Ectodermal cell (in vitro differentiated cells): ENCODE data around the gene TP53INP2.
"Not testable (repeated sequence)": the region's sequence is repeated elsewhere in the genome, so short reads cannot be mapped to it uniquely, and the experiment has no call there.

Source experiments
- H3K27ac ChIP-seq: 2 replicates; pipeline ENCODE4 v1.7.0; 2013; ENCODE audit warnings: mild to moderate bottlenecking, low read depth, low read length; ENCODE audit not compliant: insufficient read depth, poor library complexity, severe bottlenecking
- H3K27me3 ChIP-seq: 2 replicates; pipeline ENCODE4 v1.7.0; 2013; ENCODE audit warnings: mild to moderate bottlenecking, low read length; ENCODE audit not compliant: insufficient read depth, control insufficient read depth, poor library complexity, severe bottlenecking
- H3K36me3 ChIP-seq: one replicate; pipeline ENCODE4 v1.7.0; 2013; ENCODE audit warnings: low read length; ENCODE audit not compliant: control insufficient read depth, insufficient read depth
- H3K4me1 ChIP-seq: one replicate; pipeline ENCODE4 v1.7.0; 2013; ENCODE audit warnings: low read length; ENCODE audit not compliant: control insufficient read depth, insufficient read depth
- H3K4me3 ChIP-seq: 2 replicates; pipeline ENCODE4 v1.7.0; 2013; ENCODE audit warnings: low read depth, low read length, control low read depth; ENCODE audit not compliant: insufficient read depth
- H3K9me3 ChIP-seq: 2 replicates; pipeline ENCODE4 v1.7.0; 2013; ENCODE audit warnings: mild to moderate bottlenecking, low read length, moderate library complexity; ENCODE audit not compliant: control insufficient read depth
- WGBS, 2 experiments: methylation state at CpG; one replicate each; pipeline ENCODE4 v1.1.7; 2013; ENCODE audit warnings: missing lambda C conversion rate in 2 of 2; 5-methylcytosine and 5-hydroxymethylcytosine counted together

Gene TP53INP2

DNA sequence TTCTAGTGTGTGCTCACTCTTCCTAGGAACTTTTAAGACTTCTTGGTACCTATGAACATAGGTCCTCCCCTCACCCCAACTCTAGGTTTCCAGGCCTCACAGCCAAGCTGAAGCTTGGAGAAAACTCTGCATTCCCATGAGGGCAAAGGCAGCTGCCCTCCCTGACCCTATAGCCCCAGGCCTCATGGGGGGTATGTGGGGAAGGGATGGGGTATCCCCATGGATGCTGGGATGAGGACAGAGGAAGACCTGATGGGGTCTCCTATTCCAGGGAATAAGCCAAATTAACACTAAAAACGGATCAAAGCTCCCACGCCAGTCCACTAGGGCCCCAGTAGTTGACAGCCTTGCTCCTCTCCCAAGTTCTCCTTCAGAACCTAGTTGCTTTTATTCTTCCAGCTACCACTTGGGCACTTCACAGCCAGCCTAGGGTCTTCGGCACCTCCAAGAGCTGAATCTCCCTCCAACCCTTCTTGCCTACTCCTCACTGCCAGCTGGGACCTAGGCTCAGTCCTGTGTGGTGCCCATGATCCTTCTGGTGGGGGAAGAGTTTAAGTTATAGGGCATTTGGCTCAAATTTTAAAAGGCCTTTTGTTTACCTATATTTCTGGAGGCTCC, 7.8 kb downstream of the TP53INP2 start:
- Histone ChIP-seq H3K9me3 (no peaks in the 10 kb centered on the region), H3K36me3 (no peaks in the 10 kb centered on the region), H3K27me3 (peaks cover 43% of the 10 kb centered on the region), H3K4me3 (no peak overlapping the region), H3K27ac (no peak overlapping the region), H3K4me1 (no peaks in the 10 kb centered on the region)
- WGBS, 2 experiments, result 86 to 93% methylated on average over 3 of the region's 3 CpGs

DNA sequence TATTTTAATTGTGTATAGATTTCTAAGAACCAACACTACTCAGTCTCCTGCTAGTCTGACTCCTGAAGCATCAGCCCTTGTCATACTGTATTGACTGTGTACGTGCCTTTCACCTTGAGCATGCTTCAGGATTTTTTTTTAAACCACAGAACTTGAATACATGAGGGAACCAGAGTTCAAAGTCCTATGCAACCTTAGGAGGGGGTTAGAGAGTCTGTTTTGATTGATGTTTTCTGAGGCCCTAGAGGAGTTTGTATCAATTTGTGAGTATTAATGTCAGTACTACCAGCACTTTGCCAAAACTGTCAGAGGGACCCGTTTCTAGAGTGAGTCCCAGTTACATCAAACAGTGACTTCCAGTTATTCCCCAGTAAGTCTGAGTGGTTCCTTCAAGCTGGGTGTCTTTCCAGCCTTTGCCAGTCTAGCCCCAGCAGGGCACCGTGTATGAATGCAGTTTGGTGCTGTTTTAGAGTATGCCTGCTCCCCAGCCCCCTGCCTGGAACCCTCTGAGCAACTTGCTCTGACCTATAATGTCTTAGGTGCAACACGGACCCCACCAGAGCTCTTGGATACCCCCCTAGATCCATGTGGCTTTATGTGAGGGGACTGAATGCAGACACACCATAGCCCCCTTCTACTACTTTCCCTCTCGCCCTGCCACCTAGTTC, 8.5 kb downstream of the TP53INP2 start:
- Histone ChIP-seq H3K9me3 (no peaks in the 10 kb centered on the region), H3K4me1 (no peaks in the 10 kb centered on the region), H3K4me3 (no peak overlapping the region), H3K27me3 (peaks cover 36% of the 10 kb centered on the region), H3K36me3 (no peaks in the 10 kb centered on the region), H3K27ac (no peak overlapping the region)
- WGBS, 2 experiments, result 91 to 92% methylated on average over 5 of the region's 5 CpGs

DNA sequence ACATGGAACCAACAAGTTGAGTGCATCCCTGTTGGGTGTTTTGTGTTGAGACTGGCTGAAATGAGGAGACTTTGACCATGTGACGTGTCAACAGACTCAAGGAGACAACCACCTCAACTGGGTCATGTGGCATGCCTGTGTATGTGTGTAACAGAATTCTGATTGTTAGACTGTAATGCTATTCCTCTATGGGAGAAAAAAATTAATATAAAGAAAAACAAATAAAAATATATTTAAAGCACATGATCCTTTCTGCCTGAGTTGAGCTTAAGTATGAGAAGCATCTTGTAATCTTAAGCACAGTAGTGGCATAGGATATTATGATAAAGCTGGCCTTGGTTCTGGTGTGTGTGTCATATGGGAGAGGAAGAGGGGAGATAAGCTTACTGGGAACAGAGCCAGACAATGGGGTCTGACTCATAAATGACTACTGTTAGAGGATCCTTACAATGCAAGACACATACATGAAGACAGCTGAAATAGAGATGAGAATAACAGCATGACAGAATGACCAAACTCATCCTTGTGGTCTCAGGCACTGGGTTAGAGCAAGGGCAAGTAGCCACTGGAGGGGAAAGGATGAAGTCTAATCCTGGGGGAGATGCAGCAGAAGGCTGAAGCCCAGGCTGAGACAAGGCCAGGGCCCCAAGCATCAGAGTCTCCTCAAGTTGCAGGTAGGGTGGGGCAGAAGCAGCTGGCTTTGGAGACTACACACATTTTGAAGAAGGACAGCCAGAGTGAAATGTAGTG, 9.2 kb downstream of the TP53INP2 start:
- Histone ChIP-seq H3K4me1 (no peaks in the 10 kb centered on the region), H3K36me3 (no peaks in the 10 kb centered on the region), H3K27ac (no peak overlapping the region), H3K4me3 (no peak overlapping the region), H3K9me3 (no peaks in the 10 kb centered on the region), H3K27me3 (peaks cover 29% of the 10 kb centered on the region)
- 96 to 100% methylated on average over 1 of the region's 1 CpG for WGBS, 2 experiments

DNA sequence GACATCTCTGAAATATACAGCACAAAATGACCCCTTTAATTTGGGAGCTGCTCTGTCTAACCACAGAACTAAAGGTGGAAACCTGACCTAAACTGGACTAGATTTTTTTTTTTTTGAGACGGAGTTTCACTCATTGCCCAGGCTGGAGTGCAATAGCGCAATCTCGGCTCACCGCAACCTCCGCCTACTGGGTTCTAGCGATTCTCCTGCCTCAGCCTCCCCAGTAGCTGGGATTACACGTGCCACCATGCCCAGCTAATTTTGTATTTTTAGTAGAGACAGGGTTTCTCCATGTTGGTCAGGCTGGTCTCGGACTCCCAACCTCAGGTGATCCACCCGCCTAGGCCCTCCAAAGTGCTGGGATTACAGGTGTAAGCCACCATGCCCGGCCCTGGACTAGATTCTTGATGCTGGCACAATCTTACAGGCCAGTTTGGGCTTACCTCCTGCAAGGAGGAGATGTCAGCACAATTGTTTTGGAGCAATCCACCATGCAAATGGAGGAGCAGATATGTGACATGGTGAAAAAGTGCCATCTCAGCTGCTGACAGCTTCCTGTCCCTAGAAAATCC, 9.9 kb downstream of the TP53INP2 start:
- not testable (repeated sequence) for H3K36me3 ChIP-seq, H3K4me3 ChIP-seq, H3K4me1 ChIP-seq, H3K27ac ChIP-seq, H3K9me3 ChIP-seq
- WGBS, 2 experiments, result 92 to 95% methylated on average over 10 of the region's 10 CpGs
- peaks cover 23% of the 10 kb centered on the region for H3K27me3 ChIP-seq

DNA sequence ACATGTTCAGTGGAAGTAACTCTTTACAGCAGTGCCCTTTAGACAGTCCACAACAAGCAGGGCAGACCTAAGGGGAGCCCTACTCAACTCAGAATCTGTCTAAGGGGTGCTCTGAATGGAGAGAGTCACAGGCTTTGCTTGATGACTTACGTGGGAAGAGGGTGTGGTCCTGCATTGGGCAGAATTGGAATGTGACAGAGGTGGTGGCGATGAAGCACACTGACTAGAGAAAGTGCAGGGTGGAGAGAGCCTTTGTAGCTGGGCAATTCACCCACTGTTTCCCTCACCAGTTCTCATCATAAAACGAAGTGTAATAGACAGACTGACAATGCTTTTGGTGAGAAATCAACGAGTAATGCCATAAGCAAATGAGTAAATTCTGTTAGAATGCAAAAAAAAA, 11.2 kb downstream of the TP53INP2 start:
- 92 to 94% methylated on average over 4 of the region's 4 CpGs for WGBS, 2 experiments
- Histone ChIP-seq H3K27me3 (peaks cover 16% of the 10 kb centered on the region), H3K36me3 (no peaks in the 10 kb centered on the region), H3K27ac (no peak overlapping the region), H3K9me3 (no peaks in the 10 kb centered on the region), H3K4me1 (no peaks in the 10 kb centered on the region), H3K4me3 (no peak overlapping the region)

DNA sequence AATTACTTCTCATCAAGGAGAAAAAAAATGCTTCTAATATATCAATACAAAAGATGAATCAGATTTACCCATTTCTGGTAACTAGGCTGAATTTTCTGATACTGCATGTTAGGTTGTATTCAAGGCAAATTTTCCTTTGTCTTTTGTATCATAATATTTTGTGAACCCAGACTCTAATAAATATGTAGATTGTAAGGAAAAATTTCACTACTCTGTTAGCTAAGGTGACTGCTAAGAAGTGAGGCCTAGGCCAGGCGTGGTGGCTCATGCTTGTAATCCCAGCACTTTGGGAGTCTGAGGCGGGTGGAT, 12.7 kb downstream of the TP53INP2 start:
- no peaks in the 10 kb centered on the region for H3K36me3 ChIP-seq
- WGBS, 2 experiments, result 91 to 97% methylated on average over 2 of the region's 2 CpGs
- no peaks in the 10 kb centered on the region for H3K9me3 ChIP-seq
- H3K27ac ChIP-seq, result no peak overlapping the region
- H3K4me3 ChIP-seq, result no peak overlapping the region
- peaks cover under 1% of the 10 kb centered on the region for H3K27me3 ChIP-seq
- no peaks in the 10 kb centered on the region for H3K4me1 ChIP-seq

DNA sequence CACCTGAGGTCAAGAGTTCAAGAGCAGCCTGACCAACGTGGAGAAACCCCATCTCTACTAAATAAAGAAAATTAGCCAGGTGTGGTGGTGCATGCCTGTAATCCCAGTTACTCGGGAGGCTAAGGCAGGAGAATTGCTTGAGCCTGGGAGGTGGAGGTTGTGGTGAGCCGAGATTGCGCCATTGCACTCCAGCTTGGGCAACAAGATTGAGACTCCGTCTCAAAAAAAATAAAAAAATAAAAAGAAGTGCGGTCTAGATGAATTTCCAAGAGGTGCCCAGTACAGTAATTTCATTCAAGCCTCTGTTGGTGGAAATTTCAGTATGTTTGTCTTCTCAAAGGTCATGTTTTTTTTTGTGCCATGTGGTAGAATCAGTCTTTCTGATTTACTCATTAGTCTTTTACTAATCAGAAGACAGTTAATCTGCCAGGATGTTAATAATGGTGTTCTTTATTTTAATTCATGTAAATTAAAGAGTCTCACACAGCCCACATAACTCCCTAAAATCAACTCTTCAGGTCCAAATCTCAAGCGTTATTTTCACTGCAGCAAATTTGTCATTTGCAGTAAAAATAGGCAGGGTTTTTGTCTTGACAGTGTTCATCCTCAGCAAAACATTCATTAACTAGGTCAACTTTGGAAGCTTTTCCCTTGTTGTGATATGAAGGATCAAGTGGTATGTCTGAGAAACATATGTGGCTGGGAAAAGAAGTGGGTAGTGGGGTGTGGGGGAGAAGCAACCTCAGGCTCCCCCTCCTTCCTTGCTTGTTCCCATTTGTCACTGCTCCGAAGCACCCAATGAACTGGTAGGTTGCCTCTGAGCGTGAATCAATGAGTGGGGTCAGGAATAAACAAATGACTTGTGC, 13.3 kb downstream of the TP53INP2 start:
- WGBS, 2 experiments, result 95 to 98% methylated on average over 7 to 9 of the region's 9 CpGs
- no peaks in the 10 kb centered on the region for H3K9me3 ChIP-seq
- H3K27me3 ChIP-seq, result no peaks in the 10 kb centered on the region
- H3K4me3 ChIP-seq, result no peak overlapping the region
- no peaks in the 10 kb centered on the region for H3K36me3 ChIP-seq
- H3K4me1 ChIP-seq, result no peaks in the 10 kb centered on the region
- no peak overlapping the region for H3K27ac ChIP-seq

DNA sequence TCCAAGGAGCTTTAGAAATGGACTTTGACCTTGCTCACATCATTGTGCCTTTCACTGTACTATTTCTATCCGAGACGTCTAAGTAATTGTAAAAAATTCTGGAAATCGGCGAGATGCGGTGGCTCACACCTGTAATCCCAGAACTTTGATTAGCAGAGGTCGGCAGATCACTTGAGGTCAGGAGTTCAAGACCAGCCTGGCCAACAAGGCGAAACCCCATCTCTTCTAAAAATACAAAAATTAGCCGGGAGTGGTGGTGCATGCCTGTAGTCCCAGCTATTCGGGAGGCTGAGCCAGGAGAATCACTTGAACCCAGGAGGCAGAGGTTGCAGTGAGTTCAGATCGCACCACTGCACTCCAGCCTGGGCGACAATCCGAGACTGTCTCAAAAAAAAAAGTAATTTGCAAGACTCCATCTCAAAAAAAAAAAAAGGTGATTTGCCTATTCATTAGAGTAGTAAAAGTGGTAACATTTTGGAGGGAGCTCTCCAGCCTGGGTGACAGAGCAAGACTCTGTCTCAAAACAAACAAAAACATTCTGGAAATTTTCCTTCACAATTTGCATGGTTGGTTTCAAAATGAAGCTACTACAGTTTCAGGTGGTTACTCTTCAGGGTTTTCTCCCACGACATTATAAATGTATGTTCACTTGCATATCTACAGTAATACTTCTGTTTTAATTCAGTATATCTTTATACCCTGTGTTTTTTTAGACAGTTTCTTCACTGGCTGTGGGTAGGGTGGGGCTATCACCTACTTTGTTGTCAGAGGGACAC, 15.3 kb downstream of the TP53INP2 start:
- H3K9me3 ChIP-seq, H3K4me1 ChIP-seq, H3K27me3 ChIP-seq, H3K36me3 ChIP-seq, H3K27ac ChIP-seq, H3K4me3 ChIP-seq: not testable (repeated sequence)
- WGBS, 2 experiments, result 93 to 95% methylated on average over 11 to 12 of the region's 13 CpGs

DNA sequence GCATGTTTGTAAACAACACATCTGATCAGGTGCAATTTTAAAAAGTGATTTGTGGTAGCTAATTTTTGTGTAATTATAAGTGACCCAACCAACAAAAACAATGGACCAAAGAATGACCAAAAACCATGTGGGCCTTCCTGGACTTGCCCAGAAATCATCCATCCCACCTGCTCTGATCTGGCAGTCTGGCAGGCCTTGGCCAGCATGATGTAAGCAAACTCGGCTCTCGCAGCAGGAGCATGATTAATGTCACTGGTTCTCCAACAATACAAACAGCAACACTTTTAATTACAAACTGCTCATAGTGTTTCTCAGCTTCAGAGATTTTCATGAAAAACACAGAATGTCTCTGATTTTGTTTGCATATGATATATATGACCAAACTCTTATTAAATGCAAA, 16.1 kb downstream of the TP53INP2 start:
- WGBS, 2 experiments, result 92 to 97% methylated on average over 2 of the region's 2 CpGs
- Histone ChIP-seq H3K4me3 (no peak overlapping the region), H3K4me1 (no peaks in the 10 kb centered on the region), H3K27me3 (no peaks in the 10 kb centered on the region), H3K36me3 (peaks cover 6% of the 10 kb centered on the region), H3K27ac (no peak overlapping the region), H3K9me3 (no peaks in the 10 kb centered on the region)
